DMS53 treated with DMSO at 0.1 percent for 48 hours (cell line): ENCODE data around the gene ESRRA.
A peak's percentile ranks its signal among the peaks of the same experiment; 100 is the strongest.

ENCODE experiments used
- DNase-seq: peaks from one replicate; lab custom pipeline; 2025; ENCODE audit not compliant: unreplicated experiment; lab: John Stamatoyannopoulos, UW

Gene ESRRA

GRCh38 chr11:64305075-64305690 is at the start of gene ESRRA:
Gene ESRRA (plus strand): TSS chr11:64305524. CDS start chr11:64307180, 1,656 bp downstream.
- peak; percentile 97 for DNase-seq

- no peak for DNase-seq
These were observed 49.0 kb upstream of the ESRRA start for GRCh38 chr11:64256300-64256699.

GRCh38 chr11:64258356-64258755 is 47.0 kb upstream of the ESRRA start:
- no peak for DNase-seq

DNA sequence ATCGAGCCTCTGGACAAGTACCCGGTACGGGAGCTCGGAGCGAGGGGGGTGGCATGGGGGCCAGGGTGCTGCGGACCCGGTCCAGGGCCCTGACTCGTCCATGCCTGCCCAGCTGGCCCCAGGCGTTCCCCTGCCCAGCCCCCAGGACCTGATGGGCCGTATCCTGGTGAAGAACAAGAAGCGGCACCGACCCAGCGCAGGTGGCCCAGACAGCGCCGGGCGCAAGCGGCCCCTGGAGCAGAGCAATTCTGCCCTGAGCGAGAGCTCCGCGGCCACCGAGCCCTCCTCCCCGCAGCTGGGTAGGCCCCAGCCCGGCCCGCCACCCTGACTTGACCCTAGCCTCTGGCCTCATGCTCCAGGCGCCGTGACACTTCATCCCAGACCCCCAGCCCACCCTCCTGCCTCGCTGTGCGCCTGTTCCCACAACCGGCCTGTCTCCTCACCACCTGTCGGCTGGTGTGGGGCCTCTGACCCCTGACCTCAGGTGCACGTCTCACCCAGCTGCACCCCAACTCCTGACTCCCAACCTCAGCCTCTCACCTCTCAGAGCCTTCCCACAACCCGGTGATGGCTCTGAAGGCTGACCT is 46.3 kb upstream of the ESRRA start:
- no peak for DNase-seq

DNA sequence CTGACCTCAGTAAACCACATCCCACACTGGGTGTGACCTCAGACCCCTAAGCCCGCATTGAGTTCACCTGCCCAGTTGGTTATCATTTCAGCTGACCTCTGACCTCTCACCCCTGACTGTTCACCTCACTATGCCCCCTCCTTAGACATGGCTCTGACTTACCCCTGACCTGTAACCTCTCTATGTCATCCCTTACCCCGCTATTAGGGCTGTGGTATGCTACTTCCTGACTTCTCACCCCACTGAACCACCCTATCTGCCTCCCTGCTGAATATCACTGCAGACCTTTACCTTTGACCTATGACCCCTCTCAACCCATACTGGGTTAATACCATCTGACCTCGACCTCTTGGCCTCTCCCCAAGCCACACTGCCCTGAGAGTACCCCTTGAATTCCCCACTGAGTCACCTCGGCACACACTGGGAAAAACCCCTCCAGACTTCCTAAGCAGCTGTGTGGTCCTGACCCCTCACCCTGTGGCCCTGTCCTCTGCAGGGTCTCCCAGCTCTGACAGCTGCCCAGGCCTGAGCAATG is 45.7 kb upstream of the ESRRA start:
- DNase-seq: no peak

DNA sequence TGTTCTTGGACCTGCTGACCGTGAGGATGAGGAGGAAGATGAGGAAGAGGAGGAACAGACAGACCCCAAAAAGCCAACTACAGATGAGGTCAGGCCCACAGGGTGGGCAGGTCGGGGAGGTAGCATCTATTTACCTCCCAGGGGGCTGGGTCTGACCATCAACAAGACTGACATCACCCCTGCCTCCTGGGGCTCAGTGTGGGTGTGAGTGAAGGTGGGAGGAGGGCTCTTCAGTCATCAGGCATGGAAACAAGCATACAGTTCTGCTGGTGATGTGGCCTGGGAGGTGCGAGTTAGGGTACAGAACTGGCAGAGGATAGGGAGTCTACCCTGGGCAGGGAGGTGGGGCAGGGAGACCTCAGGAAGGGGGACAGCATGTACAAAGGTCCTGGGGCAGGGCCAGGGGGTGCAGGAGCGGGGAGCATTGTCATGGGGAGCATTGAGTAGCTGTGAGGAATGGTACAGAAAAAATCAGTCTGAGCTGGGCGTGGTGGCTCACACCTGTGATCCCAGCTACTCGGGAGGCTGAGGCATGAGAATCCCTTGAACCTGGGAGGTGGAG is 45.1 kb upstream of the ESRRA start:
- DNase-seq: no peak

GRCh38 chr11:64261556-64262080 is 43.7 kb upstream of the ESRRA start:
- DNase-seq: no peak

DNA sequence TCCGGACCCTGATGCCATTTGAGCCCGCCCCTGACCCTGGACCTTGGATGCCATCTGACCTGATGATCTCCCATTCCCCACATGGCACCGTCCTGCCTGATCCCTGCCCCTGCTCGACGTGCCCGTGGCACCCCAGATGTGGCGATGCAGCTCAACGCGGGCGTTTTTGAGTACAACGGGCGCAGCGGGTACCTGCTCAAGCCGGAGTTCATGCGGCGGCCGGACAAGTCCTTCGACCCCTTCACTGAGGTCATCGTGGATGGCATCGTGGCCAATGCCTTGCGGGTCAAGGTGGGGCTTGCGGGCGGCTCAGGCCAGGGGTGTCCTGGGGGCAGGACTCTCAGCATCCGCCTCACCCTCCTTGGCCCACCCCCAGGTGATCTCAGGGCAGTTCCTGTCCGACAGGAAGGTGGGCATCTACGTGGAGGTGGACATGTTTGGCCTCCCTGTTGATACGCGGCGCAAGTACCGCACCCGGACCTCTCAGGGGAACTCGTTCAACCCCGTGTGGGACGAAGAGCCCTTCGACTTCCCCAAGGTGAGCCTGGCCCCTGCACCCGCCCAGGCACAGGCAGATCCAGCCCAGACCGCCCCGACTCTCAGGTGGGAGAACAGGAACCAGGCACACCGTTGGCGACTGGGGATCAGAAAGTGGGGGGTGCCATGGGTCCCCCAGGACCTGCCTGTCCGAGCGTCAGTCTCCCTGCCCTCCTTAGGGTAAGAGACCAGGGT is 42.9 kb upstream of the ESRRA start:
- DNase-seq: no peak

DNA sequence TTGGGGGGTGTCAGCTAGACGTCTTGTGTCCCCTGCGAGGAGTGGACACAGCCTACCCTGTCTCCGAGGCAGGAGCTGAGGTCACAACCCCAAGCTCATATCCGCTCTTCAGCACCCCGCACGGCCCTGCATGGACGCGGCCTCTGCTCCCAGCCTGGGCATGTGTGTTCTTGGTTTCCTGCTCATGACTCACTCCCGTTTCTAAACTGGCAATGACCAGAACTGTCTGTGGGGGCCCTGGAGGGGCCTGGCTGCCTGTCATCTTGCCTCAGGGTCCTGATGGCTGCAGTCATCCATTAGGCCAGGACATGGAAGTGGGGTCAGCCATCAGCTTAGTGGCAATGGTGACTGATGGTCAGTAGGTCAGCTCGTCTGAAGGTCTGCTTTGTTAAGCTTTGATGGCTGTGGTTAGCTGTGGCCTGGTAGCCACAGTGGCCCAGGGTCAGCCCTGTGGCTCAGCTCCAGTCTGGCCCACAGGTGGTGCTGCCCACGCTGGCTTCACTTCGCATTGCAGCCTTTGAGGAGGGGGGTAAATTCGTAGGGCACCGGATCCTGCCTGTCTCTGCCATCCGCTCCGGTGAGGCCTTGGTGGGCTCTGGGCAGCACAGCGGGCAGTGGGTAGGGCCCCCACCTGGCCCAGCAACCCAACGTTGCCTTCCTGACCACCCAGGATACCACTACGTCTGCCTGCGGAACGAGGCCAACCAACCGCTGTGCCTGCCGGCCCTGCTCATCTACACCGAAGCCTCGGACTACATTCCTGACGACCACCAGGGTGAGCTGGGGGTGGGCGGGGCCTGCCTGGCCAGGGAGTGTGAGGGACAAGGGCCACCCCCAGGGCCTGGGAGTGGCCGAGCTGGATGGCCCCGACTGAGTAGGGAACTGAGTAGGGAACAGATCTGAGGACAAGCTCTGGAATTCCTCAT is 42.0 kb upstream of the ESRRA start:
- DNase-seq: no peak

GRCh38 chr11:64263947-64264317 is 41.4 kb upstream of the ESRRA start:
- no peak for DNase-seq

DNA sequence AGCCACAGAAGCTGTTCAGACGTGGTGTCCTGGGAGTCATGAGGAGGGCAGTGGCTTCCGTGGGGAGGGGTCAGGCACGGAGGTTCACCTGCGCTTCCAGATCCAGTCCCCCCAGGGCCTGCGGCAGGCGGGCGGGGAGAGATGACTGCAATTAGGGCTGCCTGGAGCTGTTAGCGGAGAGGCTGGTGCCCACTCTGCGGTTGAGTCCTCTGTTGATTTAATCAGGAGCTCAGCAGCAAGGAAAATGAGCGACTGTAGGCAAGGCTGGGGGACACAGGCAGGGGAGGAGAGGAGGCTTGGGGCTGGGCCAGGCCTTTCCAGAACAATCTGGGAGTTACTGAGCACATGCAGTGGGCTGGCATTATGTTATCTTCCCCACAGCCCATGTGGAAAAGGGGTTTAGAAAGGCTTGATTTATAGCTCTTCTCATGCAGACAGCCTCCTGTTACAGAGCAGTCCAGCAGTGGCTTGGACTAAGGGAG is 40.9 kb upstream of the ESRRA start:
- DNase-seq: no peak

DNA sequence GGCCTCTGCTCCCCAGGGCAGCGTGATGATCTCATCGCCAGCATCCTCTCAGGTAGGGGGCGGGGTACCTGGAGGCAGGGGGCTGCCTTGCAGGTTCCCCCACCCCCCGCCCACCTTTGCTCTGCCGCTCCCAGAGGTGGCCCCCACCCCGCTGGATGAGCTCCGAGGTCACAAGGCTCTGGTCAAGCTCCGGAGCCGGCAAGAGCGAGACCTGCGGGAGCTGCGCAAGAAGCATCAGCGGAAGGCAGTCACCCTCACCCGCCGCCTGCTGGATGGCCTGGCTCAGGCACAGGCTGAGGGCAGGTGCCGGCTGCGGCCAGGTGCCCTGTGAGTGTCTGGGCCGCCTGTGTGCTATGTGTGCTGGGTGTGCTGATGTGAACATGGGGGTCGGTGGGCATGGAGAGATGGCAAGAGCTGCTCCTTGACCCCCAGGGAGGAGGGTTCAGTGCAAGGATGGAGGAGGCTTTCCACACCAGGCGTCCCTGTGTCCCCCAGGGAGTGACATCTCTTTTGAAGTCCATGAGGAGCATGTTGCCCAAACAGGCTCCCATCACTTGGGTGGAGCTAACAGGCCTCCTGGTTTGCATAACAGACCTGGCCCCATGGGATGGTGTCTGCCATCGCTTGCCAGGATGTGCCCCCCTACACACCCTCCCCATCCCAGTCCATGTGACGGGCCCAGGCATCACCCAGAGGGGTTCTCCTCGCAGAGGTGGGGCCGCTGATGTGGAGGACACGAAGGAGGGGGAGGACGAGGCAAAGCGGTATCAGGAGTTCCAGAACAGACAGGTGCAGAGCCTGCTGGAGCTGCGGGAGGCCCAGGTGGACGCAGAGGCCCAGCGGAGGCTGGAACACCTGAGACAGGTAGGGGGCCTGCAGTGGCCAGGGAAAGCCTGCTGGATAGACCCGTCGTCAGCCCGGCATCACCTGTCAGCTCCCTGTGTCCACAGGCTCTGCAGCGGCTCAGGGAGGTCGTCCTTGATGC is 39.9 kb upstream of the ESRRA start:
- DNase-seq: no peak

DNA sequence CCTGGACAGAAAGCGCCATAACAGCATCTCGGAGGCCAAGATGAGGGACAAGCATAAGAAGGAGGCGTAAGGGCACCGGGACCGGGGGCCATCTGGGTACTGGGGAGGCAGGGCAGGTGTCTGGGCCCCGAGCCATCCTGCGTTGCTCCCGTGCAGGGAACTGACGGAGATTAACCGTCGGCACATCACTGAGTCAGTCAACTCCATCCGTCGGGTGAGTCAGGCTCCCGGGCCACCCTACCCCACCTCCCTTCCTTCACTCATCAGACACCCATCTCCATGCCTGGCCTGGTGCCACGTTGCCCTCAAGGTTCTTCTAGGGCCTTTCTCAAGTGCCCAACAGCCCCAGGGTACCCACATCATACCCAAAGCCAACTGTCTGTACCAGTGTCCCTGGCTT is 39.0 kb upstream of the ESRRA start:
- DNase-seq: no peak

DNA sequence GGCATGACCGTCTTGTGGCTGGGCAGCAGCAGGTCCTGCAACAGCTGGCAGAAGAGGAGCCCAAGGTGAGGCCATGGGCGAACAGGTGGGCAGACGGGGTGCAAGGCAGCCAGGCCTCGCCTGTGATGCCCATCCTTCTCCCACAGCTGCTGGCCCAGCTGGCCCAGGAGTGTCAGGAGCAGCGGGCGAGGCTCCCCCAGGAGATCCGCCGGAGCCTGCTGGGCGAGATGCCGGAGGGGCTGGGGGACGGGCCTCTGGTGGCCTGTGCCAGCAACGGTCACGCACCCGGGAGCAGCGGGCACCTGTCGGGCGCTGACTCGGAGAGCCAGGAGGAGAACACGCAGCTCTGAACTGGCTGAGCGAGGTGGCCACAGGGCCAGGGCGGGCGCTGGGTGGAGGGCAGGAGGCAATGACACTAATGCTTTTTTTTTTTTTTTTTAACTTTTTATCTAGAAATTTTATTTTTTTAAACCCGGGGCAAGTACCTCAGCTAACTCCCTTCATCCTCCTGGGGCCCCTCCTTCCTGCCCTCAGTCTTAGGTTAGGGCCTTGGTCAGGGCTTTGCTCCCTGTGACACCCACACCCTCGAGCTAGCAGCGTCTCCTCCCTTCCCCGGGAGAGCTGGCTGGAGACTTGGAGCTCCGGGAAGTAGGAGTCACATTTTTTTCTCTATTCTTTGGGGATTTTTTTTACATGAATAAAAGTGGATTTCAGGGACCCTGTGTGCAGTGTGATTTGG is 37.9 kb upstream of the ESRRA start:
- no peak for DNase-seq

DNA sequence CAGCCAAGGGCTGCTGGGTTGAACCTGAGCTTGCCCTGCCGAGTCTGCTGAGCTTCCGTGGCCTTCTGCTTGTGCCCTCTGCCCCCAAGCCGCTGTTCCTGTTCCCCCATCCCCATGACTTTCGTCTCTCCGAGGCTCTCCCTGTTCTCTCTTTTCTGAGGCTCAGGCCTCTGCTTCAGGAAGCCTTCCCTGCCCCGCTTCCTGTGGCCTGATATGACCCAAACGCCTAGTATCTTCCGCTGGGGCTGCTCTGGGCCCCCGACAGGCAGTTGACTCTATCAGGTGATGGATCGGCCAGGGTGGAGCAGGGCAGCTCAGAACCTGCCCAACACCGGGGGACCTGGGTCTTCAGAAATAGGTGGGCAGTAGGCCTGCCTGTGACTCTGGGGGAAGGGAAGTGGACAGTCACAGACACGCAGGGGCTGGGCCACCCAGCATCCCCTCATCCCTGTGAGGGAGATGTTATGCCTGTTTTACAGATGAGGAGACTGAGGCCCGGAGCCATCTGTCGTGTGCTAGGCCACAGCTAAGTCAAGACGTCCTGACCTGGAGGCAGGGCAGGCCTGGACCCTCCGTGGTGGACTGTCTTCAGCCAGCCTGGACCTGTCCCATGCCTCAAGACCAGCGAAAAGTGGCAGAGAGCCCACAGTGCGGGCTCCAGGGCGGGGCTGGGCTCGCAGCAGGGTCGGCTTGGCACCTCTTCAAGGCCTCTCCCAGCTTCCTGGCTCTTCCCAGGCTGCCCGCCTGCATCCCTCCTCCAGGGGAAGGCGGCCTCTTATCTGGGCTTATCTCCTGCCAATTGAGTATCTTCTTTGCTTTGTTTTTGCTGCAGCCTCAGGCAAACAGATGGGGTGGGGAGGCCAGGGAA is 37.1 kb upstream of the ESRRA start:
- no peak for DNase-seq

GRCh38 chr11:64268893-64269539 is 36.3 kb upstream of the ESRRA start:
- DNase-seq: peak; percentile 54

DNA sequence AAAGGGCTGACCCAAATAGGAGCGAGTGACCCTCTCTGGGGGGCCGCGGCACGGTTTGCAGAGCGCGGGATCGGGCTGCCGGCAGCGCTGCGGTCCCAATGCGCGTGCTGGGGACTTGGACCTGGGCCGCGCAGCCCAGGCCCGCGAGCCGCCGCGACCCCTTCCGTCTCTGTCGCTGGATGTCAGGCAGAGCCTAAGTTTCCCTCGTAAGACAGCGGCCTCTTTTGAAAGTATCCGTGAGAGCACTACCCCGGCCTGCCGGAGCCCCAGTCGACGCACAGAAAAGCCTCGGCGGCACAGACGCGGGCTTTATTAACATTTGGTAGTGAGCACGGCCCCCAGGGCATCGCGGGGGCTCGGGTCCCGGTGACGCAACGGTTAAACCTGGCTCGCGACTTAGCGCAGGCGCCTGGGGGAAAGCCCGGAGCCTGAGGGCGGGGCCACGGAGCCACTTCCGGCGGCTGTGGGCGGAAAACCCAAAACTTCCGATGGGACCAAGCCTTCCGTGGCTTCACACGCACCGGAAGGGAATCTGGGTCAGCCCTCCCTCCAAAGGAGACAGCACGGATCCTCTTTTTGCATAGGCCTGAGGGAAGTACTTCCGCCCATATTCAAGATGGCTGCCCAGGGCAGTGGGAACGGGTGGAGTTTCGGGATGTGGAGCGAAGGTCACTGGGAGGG is 35.6 kb upstream of the ESRRA start:
- DNase-seq: peak; percentile 98
